ENCODE measurements around the gene GAS6. TPM values are rescaled to one million over a fixed set of nuclear protein-coding genes. Genes with fewer than 3 reads are reported as not detected.

GAS6 gene
- total RNA-seq, 1 experiment from 2014 or later, result 49.4 TPM

GRCh38 chr13:113816946-113817859 lies 46.7 kb downstream of the GAS6 start:
- peak in 2 of 3 experiments; percentile 81 to 87; a peak in 4 of 6 replicates for TF ChIP-seq CTCF (IDR thresholded peaks at IDR 0.05 in 2 of 3, conservative IDR thresholded peaks at IDR 0.05 in 1 of 3; ENCODE audit: borderline replicate concordance in 1 of 3, insufficient read depth in 1 of 3, low read depth in 2 of 3, low read length in 2 of 3)
- TF ChIP-seq FOSL1 (IDR thresholded peaks at IDR 0.05; ENCODE audit: low read depth), result no peak
- 0 out of 2 replicates have a peak, but pooled peaks have one; percentile 9 for TF ChIP-seq POLR2AphosphoS5 (IDR thresholded peaks at IDR 0.05; ENCODE audit: low read depth, low read length)
- TF ChIP-seq ATF3 (IDR thresholded peaks at IDR 0.05), result no peak
- peak; percentile 100 for TF ChIP-seq TCF7L2 (IDR thresholded peaks at IDR 0.05; ENCODE audit: borderline replicate concordance, extremely low read depth, insufficient read depth, insufficient read length)
- no peak for TF ChIP-seq EZH2phosphoT487 (IDR thresholded peaks at IDR 0.05; ENCODE audit: borderline replicate concordance)
- peak overlapping the region; percentile 97 for H3K9ac ChIP-seq (ENCODE audit: low read length)
- H3K4me1 ChIP-seq (ENCODE audit: control insufficient read depth in 1 of 2, insufficient read depth in 2 of 2, low read length in 2 of 2), result peaks cover 9 to 23% of the 10 kb centered on the region in 2 experiments
- peaks cover 8 to 19% of the 10 kb centered on the region in 2 experiments; a peak in 2 of 4 replicates for H3K36me3 ChIP-seq (ENCODE audit: control insufficient read depth in 1 of 2, insufficient read depth in 2 of 2, low read length in 2 of 2)
- BruUV-seq (replicated peaks), result no TSS peak
- peak overlapping the region; percentile 87 for H3K4me2 ChIP-seq (ENCODE audit: low read length)
- H3K27ac ChIP-seq (ENCODE audit: low read depth, low read length), result peak overlapping the region; percentile 62
- CTCF ChIA-PET, result no interaction called here
- H3K9me3 ChIP-seq (ENCODE audit: control insufficient read depth in 1 of 2, insufficient read depth in 1 of 2, low read depth in 1 of 2, low read length in 2 of 2), result no peaks in the 10 kb centered on the region
- H3K9me2 ChIP-seq (ENCODE audit: insufficient read depth), result no peaks in the 10 kb centered on the region
- POLR2A ChIA-PET, result no interaction called here
- H4K20me1 ChIP-seq (ENCODE audit: insufficient read depth), result no peaks in the 10 kb centered on the region
- intact Hi-C loops (cut with micrococcal nuclease), result loop anchor here (1.0 kb wide), 1 partner anchor 409 kb away; no protein-coding TSS in a partner anchor
- H3K27me3 ChIP-seq (ENCODE audit: insufficient read depth, low read length), result no peaks in the 10 kb centered on the region
- DNase-seq (ENCODE audit: low read depth, low spot score) (peak; percentile 79), ATAC-seq (peak; percentile 58)
- RAD21 ChIA-PET (ENCODE audit: low non-redundant PET in 1 of 2, low total read pairs in 2 of 2, uncharacterized antibody in 2 of 2, unreplicated experiment in 2 of 2), result no interaction called here
- no peak overlapping the region for H2AFZ ChIP-seq (ENCODE audit: low read depth, low read length, poor library complexity, severe bottlenecking)
- H3K79me2 ChIP-seq (ENCODE audit: insufficient read depth, low read length), result peaks cover 66% of the 10 kb centered on the region
- H3K4me3 ChIP-seq (replicated peaks in 1 of 2; ENCODE audit: low read depth in 1 of 2, low read length in 2 of 2), result peak overlapping the region; percentile 94 to 100

All from HCT116 (cell line).